NCI-H2107 treated with DMSO at 0.1 percent for 48 hours (cell line): ENCODE data around the gene HPS5.
"Not testable (repeated sequence)": the region's sequence is repeated elsewhere in the genome, so short reads cannot be mapped to it uniquely, and the experiment has no call there.

Source experiments
- DNase-seq: peaks from one replicate; lab custom pipeline; 2025; ENCODE audit not compliant: unreplicated experiment; lab: John Stamatoyannopoulos, UW

The HPS5 gene

GRCh38 chr11:18280438-18281045, 41.4 kb downstream of the HPS5 start:
- DNase-seq: no peak

DNA sequence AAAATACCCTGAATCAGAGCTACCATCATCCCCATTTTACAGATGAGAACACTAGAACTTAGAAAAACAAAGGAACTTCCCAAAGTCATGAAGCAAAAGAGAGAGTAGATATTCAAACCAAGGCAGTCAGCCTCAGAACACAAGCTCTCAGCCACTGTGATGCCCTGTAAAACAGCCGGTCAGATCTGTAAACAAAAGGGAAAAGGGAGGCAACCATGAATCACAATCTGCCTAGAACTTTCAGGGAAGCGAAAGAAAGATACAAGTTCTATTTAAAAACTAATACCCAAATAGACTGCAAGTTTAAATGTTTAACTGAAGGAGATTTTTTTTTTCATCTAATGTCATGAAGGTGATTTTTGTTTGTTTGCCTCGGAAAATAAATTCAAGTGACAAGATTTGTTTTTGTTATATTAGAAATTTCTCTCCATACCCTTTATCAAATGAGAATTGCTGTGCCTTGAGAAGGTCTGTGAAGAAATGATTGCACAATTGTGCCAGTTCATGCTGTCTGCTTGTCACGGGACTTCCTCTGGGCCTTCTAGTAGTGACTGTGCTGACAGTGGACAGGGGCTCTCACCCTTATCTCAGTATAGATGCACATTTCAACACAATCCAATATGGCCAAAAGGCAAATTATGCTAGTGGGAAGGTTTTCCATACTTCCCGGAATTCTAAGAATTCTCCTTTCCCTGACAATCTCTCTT, 44.2 kb downstream of the HPS5 start:
- DNase-seq: no peak

DNA sequence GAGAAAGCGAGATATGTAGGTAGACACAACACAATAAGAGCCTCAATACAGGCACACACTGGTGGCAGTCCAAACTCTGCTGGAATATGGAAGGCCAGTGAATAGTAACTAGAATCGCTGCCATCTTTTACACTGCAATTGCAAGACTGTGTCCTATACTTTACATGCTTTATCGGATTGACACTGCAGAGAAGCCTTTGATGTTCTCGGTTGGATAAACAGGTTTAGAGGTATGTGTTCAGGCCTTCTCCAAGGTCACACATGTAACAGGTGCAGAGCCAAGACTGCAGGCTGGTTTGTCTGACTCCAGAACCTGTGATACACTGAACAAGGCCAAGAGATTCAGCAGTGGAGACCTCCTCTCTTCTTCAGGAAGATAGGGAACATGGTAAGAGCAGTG, 50.7 kb downstream of the HPS5 start:
- DNase-seq: no peak

- DNase-seq: no peak
These were observed 51.8 kb downstream of the HPS5 start for GRCh38 chr11:18270102-18270501.

GRCh38 chr11:18269252-18269651, 52.7 kb downstream of the HPS5 start:
- DNase-seq: not testable (repeated sequence)

DNA sequence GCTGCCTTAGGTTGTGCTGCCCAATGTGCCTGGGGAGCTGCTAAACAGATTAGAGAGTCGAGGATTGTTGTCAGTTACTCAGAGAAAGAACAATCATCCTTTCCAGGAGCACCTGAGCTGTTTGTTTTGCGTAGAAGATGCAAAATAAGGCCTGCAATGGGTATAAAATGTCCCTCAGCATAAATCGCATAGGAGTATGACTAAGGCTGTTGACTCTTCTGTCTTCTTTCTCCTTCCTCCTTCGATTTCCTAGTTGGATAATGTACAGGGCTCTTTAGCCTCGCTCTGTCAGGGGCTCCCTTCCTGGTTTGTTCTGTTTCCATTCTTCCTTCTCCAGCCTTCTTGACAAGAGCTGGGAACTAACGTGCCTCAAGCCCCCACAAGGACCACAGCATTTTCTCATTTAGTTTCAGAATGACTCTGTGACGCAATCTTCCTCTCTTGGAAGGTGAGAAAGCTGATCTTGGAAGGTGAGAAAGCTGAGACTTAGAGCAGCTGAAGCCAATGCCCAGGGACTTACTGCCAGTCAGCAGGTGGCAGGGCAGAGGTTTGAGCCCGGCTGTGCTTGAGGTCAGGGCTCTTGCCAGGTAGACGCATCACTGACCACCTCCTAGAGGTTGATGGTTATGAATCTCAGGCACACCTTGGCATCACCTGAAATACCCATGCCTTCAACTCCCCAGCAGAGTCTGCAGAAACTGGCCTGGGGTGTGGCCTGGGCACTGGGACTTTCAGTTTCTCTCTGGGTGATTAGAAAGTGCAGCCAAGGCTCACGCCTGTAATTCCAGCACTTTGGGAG, 54.4 kb downstream of the HPS5 start:
- DNase-seq: not testable (repeated sequence)

GRCh38 chr11:18265949-18266348, 56.0 kb downstream of the HPS5 start, which contains the start of gene SAA1:
TSS of gene SAA1 (plus strand) at chr11:18266264. CDS start at chr11:18266888, 624 bp downstream.
- no peak for DNase-seq

DNA sequence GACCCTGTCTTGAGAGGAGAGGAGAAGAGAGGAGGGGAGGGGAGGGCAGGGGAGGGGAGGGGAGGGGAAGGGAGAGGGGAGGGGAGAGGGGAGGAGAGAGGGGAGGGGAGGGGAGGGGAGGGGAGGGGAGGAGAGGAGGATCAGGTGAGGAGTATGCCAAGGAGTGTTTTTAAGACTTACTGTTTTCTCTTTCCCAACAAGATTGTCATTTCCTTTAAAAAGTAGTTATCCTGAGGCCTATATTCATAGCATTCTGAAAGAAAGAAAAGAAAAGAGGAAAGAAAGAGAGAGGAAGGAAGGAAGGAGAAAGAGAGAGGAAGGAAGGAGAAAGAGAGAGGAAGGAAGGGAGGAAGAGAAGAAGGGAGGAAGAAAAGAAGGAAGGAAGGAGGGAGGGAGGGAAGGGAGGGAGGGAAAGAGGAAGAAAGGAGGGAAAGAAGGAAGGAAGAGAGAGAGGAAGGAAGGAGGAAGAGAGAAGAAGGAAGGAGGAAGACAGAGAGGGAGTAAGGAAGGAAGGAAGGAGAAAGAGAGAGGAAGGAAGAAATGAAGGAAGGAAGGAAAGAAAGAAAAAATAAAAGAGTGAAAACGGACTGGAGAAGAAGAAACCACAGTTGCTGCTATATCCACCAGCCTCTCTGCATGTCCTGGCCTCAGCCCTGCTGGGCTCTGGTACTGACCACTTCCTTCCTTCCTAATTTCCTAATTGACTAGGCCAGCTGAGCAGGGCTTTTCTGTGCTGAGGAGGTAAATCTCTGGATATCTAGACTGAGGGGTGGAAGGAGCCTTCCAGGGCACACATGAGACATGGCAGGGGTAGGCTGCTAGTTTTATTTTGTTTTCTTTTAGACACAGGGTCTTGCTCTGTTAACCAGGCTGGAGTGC, 57.0 kb downstream of the HPS5 start:
- DNase-seq: no peak

DNA sequence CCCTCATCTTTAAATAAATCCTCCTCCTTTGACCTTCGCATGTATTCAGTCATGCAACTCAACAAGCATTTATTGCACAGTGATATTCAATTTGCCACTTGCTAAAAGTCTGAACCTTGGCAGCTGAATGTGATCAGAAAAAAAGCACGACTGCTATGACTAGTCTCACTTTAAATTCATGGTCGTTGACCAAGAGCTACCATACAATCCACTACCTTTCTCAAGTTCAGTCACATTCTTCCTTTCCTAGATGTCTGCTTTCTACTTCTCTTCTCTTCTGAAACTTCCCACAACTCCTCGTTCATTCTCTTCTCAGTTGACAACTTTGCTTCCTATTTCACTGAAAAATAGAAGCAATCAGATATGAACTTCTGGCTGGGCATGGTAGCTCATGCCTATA, 57.9 kb downstream of the HPS5 start:
- no peak for DNase-seq

- DNase-seq: not testable (repeated sequence)
These were observed 59.1 kb downstream of the HPS5 start for GRCh38 chr11:18262681-18263350.

DNA sequence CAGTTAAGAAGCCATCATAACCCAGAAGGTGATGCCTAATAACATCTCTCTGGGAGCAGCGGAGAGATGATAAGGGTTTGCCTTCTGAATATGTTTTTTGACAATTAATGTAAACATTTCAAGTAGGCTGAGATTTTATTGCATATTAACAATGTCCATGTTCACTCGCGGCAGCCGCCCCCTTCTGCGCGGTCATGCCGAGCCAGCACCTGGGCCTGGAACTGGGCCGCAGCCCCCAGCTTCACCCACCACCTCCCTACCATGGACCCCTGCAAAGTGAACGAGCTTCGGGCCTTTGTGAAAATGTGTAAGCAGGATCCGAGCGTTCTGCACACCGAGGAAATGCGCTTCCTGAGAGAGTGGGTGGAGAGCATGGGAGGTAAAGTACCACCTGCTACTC, 60.2 kb downstream of the HPS5 start:
- DNase-seq: no peak

GRCh38 chr11:18259259-18259658, 62.7 kb downstream of the HPS5 start:
- DNase-seq: no peak

- DNase-seq: no peak
These were observed 67.1 kb downstream of the HPS5 start for GRCh38 chr11:18254781-18255361.

DNA sequence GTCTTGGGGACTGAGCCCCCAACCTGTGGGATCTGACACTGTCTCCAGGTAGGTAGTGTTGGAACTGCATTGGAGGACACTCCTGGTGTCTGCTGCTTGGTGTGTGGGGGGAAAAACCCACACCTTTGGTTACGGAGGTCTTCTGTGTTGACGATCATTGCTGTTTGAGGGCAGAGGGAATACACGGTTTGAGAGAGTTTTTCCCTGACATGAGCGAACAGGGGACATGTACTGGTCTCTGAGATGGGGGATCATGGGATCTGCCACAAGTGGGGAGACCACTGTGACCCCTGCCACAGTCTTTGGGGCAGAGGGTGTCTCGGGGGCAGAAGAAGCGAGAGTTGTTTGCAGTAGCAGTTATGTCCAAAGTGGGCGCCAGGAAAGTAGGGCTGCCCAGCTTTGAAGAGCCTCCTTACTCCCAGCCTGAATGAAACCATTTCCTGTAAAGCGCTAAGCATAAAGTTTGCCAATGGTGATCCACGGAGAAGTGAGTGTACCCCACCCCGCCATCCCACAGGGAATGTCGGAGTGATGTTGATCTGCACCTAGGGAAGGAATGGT, 68.1 kb downstream of the HPS5 start:
- DNase-seq: no peak

DNA sequence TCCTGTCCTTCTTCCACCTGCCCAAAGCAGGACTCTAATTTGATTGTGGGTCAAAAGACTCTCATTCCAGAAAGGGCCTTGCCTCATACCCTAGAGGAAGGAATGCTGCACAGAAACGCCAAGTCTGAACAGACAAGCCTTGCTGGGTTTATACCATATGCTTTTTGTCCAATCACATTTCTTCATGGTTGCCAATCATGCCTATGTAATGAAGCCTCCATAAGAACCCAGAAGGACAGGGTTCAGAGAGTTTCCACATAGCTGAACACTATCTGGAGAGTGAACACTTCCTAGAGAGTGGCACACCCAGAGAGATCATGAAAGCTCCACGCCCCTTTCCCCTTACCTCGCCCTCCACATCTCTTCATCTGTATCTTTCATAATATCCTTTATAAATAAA, 68.7 kb downstream of the HPS5 start:
- DNase-seq: no peak

- no peak for DNase-seq
These were observed 73.4 kb downstream of the HPS5 start, which contains the start of gene SAA2 for GRCh38 chr11:18248561-18248960. TSS of gene SAA2 (minus strand) at chr11:18248668. CDS start at chr11:18248011, 657 bp downstream.

GRCh38 chr11:18247191-18247581, 74.8 kb downstream of the HPS5 start:
- DNase-seq: not testable (repeated sequence)

DNA sequence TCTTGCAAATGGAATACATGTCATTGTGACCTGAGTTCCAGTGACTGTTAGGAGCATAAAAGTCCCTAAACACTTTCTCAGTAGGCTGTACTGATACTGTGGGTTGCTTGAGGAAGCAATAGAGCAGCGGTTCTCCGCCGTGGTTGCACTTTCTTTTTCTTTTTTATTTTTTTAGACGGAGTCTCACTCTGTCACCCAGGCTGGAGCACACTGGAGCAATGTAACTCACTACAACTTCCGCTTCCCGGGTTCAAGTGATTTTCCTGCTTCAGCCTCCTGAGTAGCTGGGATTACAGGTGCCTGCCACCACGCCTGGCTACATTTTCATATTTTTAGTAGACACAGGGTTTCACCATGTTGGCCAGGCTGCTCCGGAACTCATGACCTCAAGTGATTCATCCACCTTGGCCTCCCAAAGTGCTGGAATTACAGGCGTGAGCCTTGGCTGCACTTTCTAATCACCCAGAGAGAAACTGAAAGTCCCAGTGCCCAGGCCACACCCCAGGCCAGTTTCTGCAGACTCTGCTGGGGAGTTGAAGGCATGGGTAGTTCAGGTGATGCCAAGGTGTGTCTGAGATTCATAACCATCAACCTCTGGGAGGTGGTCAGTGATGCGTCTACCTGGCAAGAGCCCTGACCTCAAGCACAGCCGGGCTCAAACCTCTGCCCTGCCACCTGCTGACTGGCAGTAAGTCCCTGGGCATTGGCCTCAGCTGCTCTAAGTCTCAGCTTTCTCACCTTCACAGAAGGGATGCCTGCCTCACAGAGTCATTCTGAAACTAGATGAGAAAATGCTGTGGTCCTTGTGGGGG, 75.4 kb downstream of the HPS5 start:
- DNase-seq: not testable (repeated sequence)

GRCh38 chr11:18245396-18245795, 76.5 kb downstream of the HPS5 start:
- DNase-seq: no peak
